SK-N-SH treated with all-trans-retinoic acid at 6 μM for 48 hours (cell line): ENCODE measurements around the gene FDX2.

Experiments
- RARB ChIP-seq: fragments of 250-450 bp; sonication (Bioruptor Pico); IDR thresholded peaks from 2 replicates; pipeline ENCODE4 v1.8.0; 2021; ENCODE audit warnings: mild to moderate bottlenecking, moderate library complexity
- TF ChIP-seq, protein P1 (sequence below): fragments of 250-450 bp; sonication (Bioruptor Pico); IDR thresholded peaks from 2 replicates; pipeline ENCODE4 v1.8.0; 2021; ENCODE audit warnings: low read depth, mild to moderate bottlenecking, moderate library complexity, borderline replicate concordance

DNA sequence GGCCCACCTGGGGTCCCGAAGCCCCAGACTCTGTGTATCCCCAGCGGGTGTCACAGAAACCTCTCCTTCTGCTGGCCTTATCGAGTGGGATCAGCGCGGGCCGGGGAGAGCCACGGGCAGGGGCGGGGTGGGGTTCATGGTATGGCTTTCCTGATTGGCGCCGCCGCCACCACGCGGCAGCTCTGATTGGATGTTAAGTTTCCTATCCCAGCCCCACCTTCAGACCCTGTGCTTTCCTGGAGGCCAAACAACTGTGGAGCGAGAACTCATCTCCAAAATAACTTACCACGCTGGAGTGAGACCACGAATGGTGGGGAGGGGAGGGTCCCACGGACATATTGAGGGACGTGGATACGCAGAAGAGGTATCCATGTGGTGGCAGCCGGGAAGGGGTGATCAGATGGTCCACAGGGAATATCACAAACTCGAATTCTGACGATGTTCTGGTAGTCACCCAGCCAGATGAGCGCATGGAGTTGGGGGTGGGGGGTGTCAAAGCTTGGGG lies 27.1 kb downstream of the FDX2 start:
- TF ChIP-seq RARB (CRISPR knock-in tag), result no peak
- TF ChIP-seq, protein P1, sequence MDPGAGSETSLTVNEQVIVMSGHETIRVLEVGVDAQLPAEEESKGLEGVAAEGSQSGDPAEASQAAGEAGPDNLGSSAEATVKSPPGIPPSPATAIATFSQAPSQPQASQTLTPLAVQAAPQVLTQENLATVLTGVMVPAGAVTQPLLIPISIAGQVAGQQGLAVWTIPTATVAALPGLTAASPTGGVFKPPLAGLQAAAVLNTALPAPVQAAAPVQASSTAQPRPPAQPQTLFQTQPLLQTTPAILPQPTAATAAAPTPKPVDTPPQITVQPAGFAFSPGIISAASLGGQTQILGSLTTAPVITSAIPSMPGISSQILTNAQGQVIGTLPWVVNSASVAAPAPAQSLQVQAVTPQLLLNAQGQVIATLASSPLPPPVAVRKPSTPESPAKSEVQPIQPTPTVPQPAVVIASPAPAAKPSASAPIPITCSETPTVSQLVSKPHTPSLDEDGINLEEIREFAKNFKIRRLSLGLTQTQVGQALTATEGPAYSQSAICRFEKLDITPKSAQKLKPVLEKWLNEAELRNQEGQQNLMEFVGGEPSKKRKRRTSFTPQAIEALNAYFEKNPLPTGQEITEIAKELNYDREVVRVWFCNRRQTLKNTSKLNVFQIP, result no peak
